HG03521 (cell line): ENCODE measurements around the gene HSD3B7.
A peak's percentile ranks its signal among the peaks of the same experiment; 100 is the strongest.
"Not testable (repeated sequence)": the region's sequence is repeated elsewhere in the genome, so short reads cannot be mapped to it uniquely, and the experiment has no call there.

Experiments used
- ATAC-seq: cut with Tn5 transposase; IDR thresholded peaks from one replicate; pipeline ENCODE4 v1.9.1; 2021; ENCODE audit warnings: mild to moderate bottlenecking, moderate library complexity; ENCODE audit not compliant: unreplicated experiment

Gene HSD3B7

GRCh38 chr16:31017756-31018155, 32.7 kb downstream of the HSD3B7 start:
- ATAC-seq, result not testable (repeated sequence)

- ATAC-seq, result no peak
Measured at GRCh38 chr16:31020536-31020935, 35.5 kb downstream of the HSD3B7 start.

GRCh38 chr16:31022544-31023251, 37.7 kb downstream of the HSD3B7 start:
- no peak for ATAC-seq

GRCh38 chr16:31023252-31023602, 38.2 kb downstream of the HSD3B7 start:
- ATAC-seq, result no peak

GRCh38 chr16:31023627-31024226, 38.7 kb downstream of the HSD3B7 start:
- no peak for ATAC-seq

- ATAC-seq, result no peak
Measured at GRCh38 chr16:31025339-31025738, 40.3 kb downstream of the HSD3B7 start.

- no peak for ATAC-seq
Measured at GRCh38 chr16:31029272-31029671, 44.3 kb downstream of the HSD3B7 start.

- ATAC-seq, result no peak
Measured at GRCh38 chr16:31031276-31031675, 46.3 kb downstream of the HSD3B7 start.

- peak; percentile 78 for ATAC-seq
Measured at GRCh38 chr16:31032736-31033708, 48.0 kb downstream of the HSD3B7 start, which contains the start of gene STX4. Gene STX4 (plus strand): TSS chr16:31033558. CDS start chr16:31033806, 248 bp downstream.

GRCh38 chr16:31033709-31034492, 48.9 kb downstream of the HSD3B7 start:
- ATAC-seq, result peak; percentile 36

- ATAC-seq, result no peak
Measured at GRCh38 chr16:31036691-31037090, 51.7 kb downstream of the HSD3B7 start.
